OCI-LY7 (cell line): Measurements from ENCODE around the gene CTPS2. TPM values are rescaled to one million over a fixed set of nuclear protein-coding genes. Genes with fewer than 3 reads are reported as not detected.
"Not testable (repeated sequence)": the region's sequence is repeated elsewhere in the genome, so short reads cannot be mapped to it uniquely, and the experiment has no call there.

Experiments used
- BruUV-seq: library from RNA; stranded (reverse); fragments of 400-500 nt; replicated peaks from 2 replicates; lab custom pipeline; 2021; lab: Mats Ljungman, UMichigan
- CTCF ChIA-PET: fragments of 300-600 bp; sonication (Branson Sonifier 250); formaldehyde crosslinking; loops from one replicate; lab custom pipeline; 2022; ENCODE audit warnings: antibody characterized with exemption; ENCODE audit not compliant: unreplicated experiment; lab: Charles Lee
- POLR2A ChIA-PET: fragments of 300-600 bp; sonication (Branson Sonifier 250); formaldehyde crosslinking; loops from one replicate; lab custom pipeline; 2022; ENCODE audit warnings: antibody characterized with exemption; lab: Charles Lee
- DNase-seq: peaks from one replicate; pipeline ENCODE4 v3.0.0-alpha.2; 2015; ENCODE audit warnings: low spot score
- H2AFZ ChIP-seq: fragments of 200-600 bp; sonication (generic), shearing (Covaris generic); 2 replicates; pipeline ENCODE4 v1.6.1; 2014; ENCODE audit warnings: mild to moderate bottlenecking, antibody characterized with exemption, low read length, moderate library complexity
- H3K27ac ChIP-seq: fragments of 200-600 bp; sonication (generic); 2 replicates; pipeline ENCODE4 v1.5.1; 2014; ENCODE audit warnings: mixed run types, low read depth, mild to moderate bottlenecking, moderate library complexity, low read length, inconsistent platforms; ENCODE audit not compliant: poor library complexity, severe bottlenecking
- H3K36me3 ChIP-seq: fragments of 200-600 bp; sonication (generic); 2 replicates; pipeline ENCODE4 v1.6.1; 2014; ENCODE audit warnings: mild to moderate bottlenecking, antibody characterized with exemption, low read length, moderate library complexity, mixed read lengths; ENCODE audit not compliant: insufficient read depth
- H3K4me1 ChIP-seq: fragments of 200-600 bp; sonication (generic); 2 replicates; pipeline ENCODE4 v1.5.1; 2014; ENCODE audit warnings: mild to moderate bottlenecking, low read length; ENCODE audit not compliant: insufficient read depth, poor library complexity, severe bottlenecking
- H3K4me2 ChIP-seq: fragments of 200-600 bp; sonication (generic); 2 replicates; pipeline ENCODE4 v1.6.1; 2014; ENCODE audit warnings: mild to moderate bottlenecking, low read length
- H3K4me3 ChIP-seq: fragments of 200-600 bp; sonication (generic); 2 replicates; pipeline ENCODE4 v1.5.1; 2014; ENCODE audit warnings: mild to moderate bottlenecking, low read depth, low read length; ENCODE audit not compliant: poor library complexity, severe bottlenecking
- H3K79me2 ChIP-seq: fragments of 200-600 bp; sonication (generic); 2 replicates; pipeline ENCODE4 v1.6.1; 2016; ENCODE audit warnings: low read depth, mild to moderate bottlenecking, low read length, moderate library complexity, mixed read lengths; ENCODE audit not compliant: insufficient read depth
- H3K9me2 ChIP-seq: fragments of 200-600 bp; sonication (generic); 2 replicates; pipeline ENCODE4 v1.6.1; 2016; ENCODE audit warnings: mild to moderate bottlenecking, low read length, mixed read lengths; ENCODE audit not compliant: insufficient read depth
- H3K9me3 ChIP-seq: fragments of 200-600 bp; sonication (generic); 2 replicates; pipeline ENCODE4 v1.6.1; 2014; ENCODE audit warnings: mild to moderate bottlenecking, mixed run types, low read length, mixed read lengths
- H4K20me1 ChIP-seq: fragments of 200-600 bp; sonication (generic); 2 replicates; pipeline ENCODE4 v1.6.1; 2014; ENCODE audit warnings: mild to moderate bottlenecking, antibody characterized with exemption, low read length, moderate library complexity, mixed read lengths; ENCODE audit not compliant: insufficient read depth
- CTCF ChIP-seq: fragments of 200-600 bp; sonication (generic); conservative IDR thresholded peaks from 2 replicates; pipeline ENCODE4 v1.5.1; 2014; ENCODE audit warnings: mild to moderate bottlenecking, antibody characterized with exemption, low read length, moderate library complexity, mixed read lengths
- EZH2phosphoT487 ChIP-seq: fragments of 200-600 bp; sonication (generic); IDR thresholded peaks from 2 replicates; pipeline ENCODE4 v1.6.1; 2018; ENCODE audit warnings: low read depth, borderline replicate concordance, mild to moderate bottlenecking, mixed run types, antibody characterized with exemption, low read length, moderate library complexity, mixed read lengths
- intact Hi-C: fragments of 100-400 bp; cut with micrococcal nuclease; formaldehyde crosslinking; loops from one replicate; pipeline ENCODE4 v1.10.0; 2022; ENCODE audit not compliant: unreplicated experiment
- total RNA-seq, 2 experiments: library from RNA; depleted of rRNA in 1 of 2; stranded (reverse); fragments of >200 nt in 1 of 2; shearing (Covaris generic) in 1 of 2; gene quantifications; 2 replicates each; pipeline ENCODE4 v1.2.3, GENCODE V29; 2014 to 2022

The CTPS2 gene
- total RNA-seq, 2 experiments from 2014 or later = 15.9 to 21.3 TPM

- H3K4me2 ChIP-seq = no peak overlapping the region
- BruUV-seq = no TSS peak
- POLR2A ChIA-PET = no interaction called here
Observed at GRCh38 chrX:16578218-16578617, 134.3 kb downstream of the CTPS2 start.

GRCh38 chrX:16577483-16578029 lies 134.9 kb downstream of the CTPS2 start:
- Histone ChIP-seq H3K79me2 (no peaks in the 10 kb centered on the region), H3K9me3 (no peaks in the 10 kb centered on the region), H3K4me1 (no peaks in the 10 kb centered on the region), H3K36me3 (no peaks in the 10 kb centered on the region), H2AFZ (no peak overlapping the region), H3K27ac (no peak overlapping the region), H3K4me2 (no peak overlapping the region), H4K20me1 (no peaks in the 10 kb centered on the region), H3K9me2 (no peaks in the 10 kb centered on the region), H3K4me3 (no peak overlapping the region)
- ChIA-PET POLR2A (no interaction called here), CTCF (no interaction called here)
- intact Hi-C loops = no loop called here
- BruUV-seq = no TSS peak
- TF ChIP-seq CTCF (no peak), EZH2phosphoT487 (no peak)
- DNase-seq = no peak

More at GRCh38 chrX:16578218-16578617, 134.3 kb downstream of the CTPS2 start:
- H3K4me3 ChIP-seq = no peak overlapping the region
- H3K79me2 ChIP-seq = no peaks in the 10 kb centered on the region
- H4K20me1 ChIP-seq = no peaks in the 10 kb centered on the region
- no peaks in the 10 kb centered on the region for H3K9me3 ChIP-seq
- no peaks in the 10 kb centered on the region for H3K4me1 ChIP-seq
- H3K9me2 ChIP-seq = no peaks in the 10 kb centered on the region
- no peak overlapping the region for H2AFZ ChIP-seq
- H3K27ac ChIP-seq = no peak overlapping the region
- TF ChIP-seq EZH2phosphoT487 (no peak), CTCF (no peak)
- no peak for DNase-seq
- no peaks in the 10 kb centered on the region for H3K36me3 ChIP-seq
- intact Hi-C loops = no loop called here
- CTCF ChIA-PET = no interaction called here

GRCh38 chrX:16575388-16575787 lies 137.1 kb downstream of the CTPS2 start:
- POLR2A ChIA-PET, DNase-seq, H3K4me3 ChIP-seq, H3K79me2 ChIP-seq, H2AFZ ChIP-seq, H3K36me3 ChIP-seq, H3K4me2 ChIP-seq, BruUV-seq, H3K9me2 ChIP-seq, H4K20me1 ChIP-seq, H3K27ac ChIP-seq, H3K4me1 ChIP-seq, intact Hi-C loops, H3K9me3 ChIP-seq, CTCF ChIA-PET: not testable (repeated sequence)
